ENCODE measurements around the gene RHO.

- no peak for TF ChIP-seq CTCF (IDR thresholded peaks at IDR 0.05; ENCODE audit: low read depth, low read length)
- TF ChIP-seq EZH2phosphoT487 (IDR thresholded peaks at IDR 0.05; ENCODE audit: low read depth): no peak
Measured at GRCh38 chr3:129481766-129482332, 46.6 kb upstream of the RHO start.

Data from OCI-LY3 (cell line).